ENCODE measurements around the gene TERB1.
"Not testable (repeated sequence)": the region's sequence is repeated elsewhere in the genome, so short reads cannot be mapped to it uniquely, and the experiment has no call there.

Gene TERB1

GRCh38 chr16:66811043-66811442 is 9.7 kb upstream of the TERB1 start:
- DNase-seq, result no peak

GRCh38 chr16:66810391-66810790 is 9.0 kb upstream of the TERB1 start:
- no peak for DNase-seq

GRCh38 chr16:66809765-66810164 is 8.4 kb upstream of the TERB1 start:
- no peak for DNase-seq

- DNase-seq, result no peak
These were observed 775 bp upstream of the TERB1 start for GRCh38 chr16:66802159-66802558.

- no peak for DNase-seq
These were observed 528 bp downstream of the TERB1 start for GRCh38 chr16:66800856-66801255.

- DNase-seq, result no peak
These were observed 3.2 kb downstream of the TERB1 start for GRCh38 chr16:66798161-66798560.

- DNase-seq, result not testable (repeated sequence)
These were observed 7.4 kb downstream of the TERB1 start for GRCh38 chr16:66793984-66794383.

GRCh38 chr16:66790130-66790733 is 11.2 kb downstream of the TERB1 start:
- DNase-seq, result no peak

- DNase-seq, result no peak
These were observed 14.0 kb downstream of the TERB1 start for GRCh38 chr16:66787427-66787826.

- DNase-seq, result no peak
These were observed 14.8 kb downstream of the TERB1 start for GRCh38 chr16:66786551-66786950.

- DNase-seq, result no peak
These were observed 24.9 kb downstream of the TERB1 start for GRCh38 chr16:66776457-66776856.

GRCh38 chr16:66774981-66775380 is 26.4 kb downstream of the TERB1 start:
- DNase-seq, result no peak

GRCh38 chr16:66758086-66758485 is 43.3 kb downstream of the TERB1 start:
- DNase-seq, result no peak

GRCh38 chr16:66754819-66755218 is 46.6 kb downstream of the TERB1 start:
- no peak for DNase-seq

GRCh38 chr16:66754211-66754610 is 47.2 kb downstream of the TERB1 start:
- DNase-seq, result no peak

GRCh38 chr16:66752958-66753357 is 48.4 kb downstream of the TERB1 start:
- DNase-seq, result no peak

- DNase-seq, result no peak
These were observed 49.0 kb downstream of the TERB1 start for GRCh38 chr16:66752379-66752778.

- no peak for DNase-seq
These were observed 49.4 kb downstream of the TERB1 start for GRCh38 chr16:66751992-66752322.

- peak; percentile 82 for DNase-seq
These were observed 49.9 kb downstream of the TERB1 start, which contains the start of gene DYNC1LI2 for GRCh38 chr16:66751303-66751991. DYNC1LI2 (minus strand) TSS chr16:66751609; CDS start chr16:66751591, 18 bp downstream.

GRCh38 chr16:66751053-66751302 is 50.4 kb downstream of the TERB1 start:
- no peak for DNase-seq

GRCh38 chr16:66750279-66751052 is 50.9 kb downstream of the TERB1 start:
- no peak for DNase-seq

GRCh38 chr16:66746682-66747081 is 54.7 kb downstream of the TERB1 start:
- DNase-seq, result peak; percentile 18

GRCh38 chr16:66746048-66746447 is 55.3 kb downstream of the TERB1 start:
- no peak for DNase-seq

Measured in CD4-positive, alpha-beta T cell treated with Interleukin-12 subunit alpha and Interleukin-12 subunit beta, for 1 hour (primary cell).